Measurements from ENCODE around the gene ZNF462.

Gene ZNF462

DNA sequence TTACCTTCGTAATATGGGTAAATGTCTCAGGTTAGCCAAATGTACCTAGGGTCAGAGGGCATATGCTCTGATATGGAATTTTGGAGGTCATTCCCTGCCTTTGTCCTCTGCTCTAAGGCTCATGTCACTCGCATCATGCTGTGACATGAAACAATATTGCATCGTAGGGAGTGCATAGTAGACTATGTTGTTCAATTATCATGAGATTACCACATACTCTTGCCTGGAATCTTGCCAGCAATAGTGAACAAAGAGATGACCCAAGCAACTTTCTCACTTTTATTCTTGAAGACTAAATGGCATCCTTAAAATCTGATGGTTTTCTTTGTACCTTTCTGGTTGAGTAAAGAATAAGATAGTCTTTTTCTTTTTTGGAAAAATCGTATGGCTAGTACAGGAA is 27.6 kb downstream of the ZNF462 start:
- Histone ChIP-seq H3K4me1 (ENCODE audit: insufficient read depth, low read length, poor library complexity, severe bottlenecking) (no peaks in the 10 kb centered on the region), H3K4me3 (ENCODE audit: low read length, poor library complexity, severe bottlenecking) (no peak overlapping the region), H3K79me2 (ENCODE audit: insufficient read depth, low read length) (peaks cover 12% of the 10 kb centered on the region), H3F3A (ENCODE audit: low read depth) (no peaks in the 10 kb centered on the region), H3K9me3 (ENCODE audit: insufficient read depth, low read depth, low read length) (no peaks in the 10 kb centered on the region), H2AFZ (ENCODE audit: low read length) (no peak overlapping the region), H3K9ac (ENCODE audit: low read depth, low read length, poor library complexity, severe bottlenecking) (no peak overlapping the region), H4K20me1 (ENCODE audit: insufficient read depth, low read length, poor library complexity, severe bottlenecking) (peaks cover 22% of the 10 kb centered on the region), H3K9me2 (replicated peaks; ENCODE audit: low read depth, low read length) (no peaks in the 10 kb centered on the region), H3K4me2 (ENCODE audit: low read depth, low read length, poor library complexity, severe bottlenecking) (no peak overlapping the region), H3K36me3 (ENCODE audit: insufficient read depth, low read length) (no peaks in the 10 kb centered on the region), H3K27me3 (ENCODE audit: insufficient read depth, low read length, poor library complexity, severe bottlenecking) (peaks cover 4% of the 10 kb centered on the region)
- no peak for TF ChIP-seq EZH2phosphoT487 (IDR thresholded peaks at IDR 0.05; ENCODE audit: borderline replicate concordance)
- TF ChIP-seq, protein P1, sequence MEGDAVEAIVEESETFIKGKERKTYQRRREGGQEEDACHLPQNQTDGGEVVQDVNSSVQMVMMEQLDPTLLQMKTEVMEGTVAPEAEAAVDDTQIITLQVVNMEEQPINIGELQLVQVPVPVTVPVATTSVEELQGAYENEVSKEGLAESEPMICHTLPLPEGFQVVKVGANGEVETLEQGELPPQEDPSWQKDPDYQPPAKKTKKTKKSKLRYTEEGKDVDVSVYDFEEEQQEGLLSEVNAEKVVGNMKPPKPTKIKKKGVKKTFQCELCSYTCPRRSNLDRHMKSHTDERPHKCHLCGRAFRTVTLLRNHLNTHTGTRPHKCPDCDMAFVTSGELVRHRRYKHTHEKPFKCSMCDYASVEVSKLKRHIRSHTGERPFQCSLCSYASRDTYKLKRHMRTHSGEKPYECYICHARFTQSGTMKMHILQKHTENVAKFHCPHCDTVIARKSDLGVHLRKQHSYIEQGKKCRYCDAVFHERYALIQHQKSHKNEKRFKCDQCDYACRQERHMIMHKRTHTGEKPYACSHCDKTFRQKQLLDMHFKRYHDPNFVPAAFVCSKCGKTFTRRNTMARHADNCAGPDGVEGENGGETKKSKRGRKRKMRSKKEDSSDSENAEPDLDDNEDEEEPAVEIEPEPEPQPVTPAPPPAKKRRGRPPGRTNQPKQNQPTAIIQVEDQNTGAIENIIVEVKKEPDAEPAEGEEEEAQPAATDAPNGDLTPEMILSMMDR (conservative IDR thresholded peaks at IDR 0.05; ENCODE audit: low read length) = no peak

DNA sequence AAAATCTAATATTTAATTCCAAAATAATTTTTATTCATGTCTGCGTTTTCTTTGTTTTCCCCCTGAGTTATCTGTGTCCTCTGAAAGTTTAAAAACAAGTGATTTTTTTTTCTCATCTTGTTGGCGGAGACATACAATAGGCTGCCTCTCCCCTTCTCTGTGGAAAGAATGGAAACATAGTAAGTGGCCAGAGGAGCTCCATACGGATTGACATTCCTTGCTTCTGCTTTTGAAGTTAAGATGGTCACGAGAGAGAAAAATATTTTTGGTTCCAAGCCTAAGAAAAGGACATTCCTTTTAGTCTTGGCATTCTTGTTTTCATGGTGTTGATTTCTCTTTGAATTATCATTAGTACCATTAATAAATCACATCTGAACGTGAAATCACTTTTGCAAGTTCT is 28.3 kb downstream of the ZNF462 start:
- peaks cover 12% of the 10 kb centered on the region for H3K79me2 ChIP-seq (ENCODE audit: insufficient read depth, low read length)

DNA sequence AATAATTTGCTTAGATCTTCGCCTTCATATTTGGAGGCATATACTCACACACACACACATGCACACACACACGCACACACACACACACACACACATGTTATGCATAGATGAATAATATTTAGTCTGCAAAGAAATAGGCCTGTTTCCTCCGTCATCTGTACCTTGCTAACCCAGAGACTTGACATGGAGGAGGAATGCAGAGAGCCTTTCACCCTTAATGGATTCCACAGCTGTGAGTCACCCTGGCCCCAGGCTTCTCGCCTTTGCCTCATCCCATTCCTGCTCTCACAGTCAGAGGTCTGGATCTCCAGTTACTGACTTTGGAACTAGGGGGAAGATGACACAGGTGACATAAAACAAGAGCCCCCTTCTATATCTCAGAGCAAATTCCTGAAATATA is 29.7 kb downstream of the ZNF462 start:
- no peak for TF ChIP-seq EZH2phosphoT487 (IDR thresholded peaks at IDR 0.05; ENCODE audit: borderline replicate concordance)
- TF ChIP-seq, protein P1 (conservative IDR thresholded peaks at IDR 0.05; ENCODE audit: low read length) = no peak
- H2AFZ ChIP-seq (ENCODE audit: low read length) = no peak overlapping the region

More for the DNA sequence above, 28.3 kb downstream of the ZNF462 start:
- no peaks in the 10 kb centered on the region for H3K9me2 ChIP-seq (replicated peaks; ENCODE audit: low read depth, low read length)
- no peak overlapping the region for H2AFZ ChIP-seq (ENCODE audit: low read length)
- no peak overlapping the region for H3K4me3 ChIP-seq (ENCODE audit: low read length, poor library complexity, severe bottlenecking)
- no peak for TF ChIP-seq EZH2phosphoT487 (IDR thresholded peaks at IDR 0.05; ENCODE audit: borderline replicate concordance)
- TF ChIP-seq, protein P1 (conservative IDR thresholded peaks at IDR 0.05; ENCODE audit: low read length) = no peak
- H3K4me2 ChIP-seq (ENCODE audit: low read depth, low read length, poor library complexity, severe bottlenecking) = no peak overlapping the region
- no peaks in the 10 kb centered on the region for H3K4me1 ChIP-seq (ENCODE audit: insufficient read depth, low read length, poor library complexity, severe bottlenecking)
- no peaks in the 10 kb centered on the region for H3K9me3 ChIP-seq (ENCODE audit: insufficient read depth, low read depth, low read length)
- no peaks in the 10 kb centered on the region for H3K36me3 ChIP-seq (ENCODE audit: insufficient read depth, low read length)
- H3F3A ChIP-seq (ENCODE audit: low read depth) = no peaks in the 10 kb centered on the region
- peaks cover 16% of the 10 kb centered on the region for H4K20me1 ChIP-seq (ENCODE audit: insufficient read depth, low read length, poor library complexity, severe bottlenecking)
- H3K9ac ChIP-seq (ENCODE audit: low read depth, low read length, poor library complexity, severe bottlenecking) = no peak overlapping the region
- H3K27me3 ChIP-seq (ENCODE audit: insufficient read depth, low read length, poor library complexity, severe bottlenecking) = no peaks in the 10 kb centered on the region

More for the DNA sequence above, 29.7 kb downstream of the ZNF462 start:
- Histone ChIP-seq H3K4me1 (ENCODE audit: insufficient read depth, low read length, poor library complexity, severe bottlenecking) (no peaks in the 10 kb centered on the region), H3F3A (ENCODE audit: low read depth) (no peaks in the 10 kb centered on the region), H3K79me2 (ENCODE audit: insufficient read depth, low read length) (peaks cover 12% of the 10 kb centered on the region), H3K9me2 (replicated peaks; ENCODE audit: low read depth, low read length) (no peaks in the 10 kb centered on the region), H3K9me3 (ENCODE audit: insufficient read depth, low read depth, low read length) (no peaks in the 10 kb centered on the region), H4K20me1 (ENCODE audit: insufficient read depth, low read length, poor library complexity, severe bottlenecking) (peaks cover 8% of the 10 kb centered on the region), H3K4me3 (ENCODE audit: low read length, poor library complexity, severe bottlenecking) (no peak overlapping the region), H3K9ac (ENCODE audit: low read depth, low read length, poor library complexity, severe bottlenecking) (no peak overlapping the region), H3K36me3 (ENCODE audit: insufficient read depth, low read length) (no peaks in the 10 kb centered on the region), H3K4me2 (ENCODE audit: low read depth, low read length, poor library complexity, severe bottlenecking) (no peak overlapping the region), H3K27me3 (ENCODE audit: insufficient read depth, low read length, poor library complexity, severe bottlenecking) (no peaks in the 10 kb centered on the region)

All from Loucy (cell line).